Bronchial epithelial cell (primary cell): ENCODE data around the gene MDM2. TPM values are rescaled to one million over a fixed set of nuclear protein-coding genes. Genes with fewer than 3 reads are reported as not detected.

Experiments used
- DNase-seq: peaks from one replicate; pipeline ENCODE4 v3.0.0-alpha.2; 2010; ENCODE audit warnings: low read depth
- FAIRE-seq: peaks from 2 replicates; lab custom pipeline; 2011; peaks lifted over from hg19 to GRCh38; lab: Jason Lieb, UNC
- H3K27me3 ChIP-seq: 2 replicates; pipeline ENCODE4 v1.5.1; 2011; ENCODE audit warnings: low read length; ENCODE audit not compliant: control insufficient read depth, insufficient read depth
- H3K36me3 ChIP-seq: 2 replicates; pipeline ENCODE4 v1.5.1; 2011; ENCODE audit warnings: low read length; ENCODE audit not compliant: control insufficient read depth, insufficient read depth
- H3K4me3 ChIP-seq: 2 replicates; pipeline ENCODE4 v1.5.1; 2011; ENCODE audit warnings: mild to moderate bottlenecking, low read depth, low read length, control low read depth
- total RNA-seq: library from RNA; depleted of rRNA; stranded (reverse); fragments of >200 nt; gene quantifications from 2 replicates; pipeline ENCODE4 v1.2.1, GENCODE V29; 2014
- TF ChIP-seq, protein P1 (sequence below): IDR thresholded peaks from 2 replicates; pipeline ENCODE4 v1.5.1; 2011; ENCODE audit warnings: mild to moderate bottlenecking, moderate library complexity, low read length, control low read depth, inconsistent platforms; ENCODE audit not compliant: insufficient read depth, severe bottlenecking

Gene MDM2
- total RNA-seq, 1 donor from 2014 or later, result 116 TPM

DNA sequence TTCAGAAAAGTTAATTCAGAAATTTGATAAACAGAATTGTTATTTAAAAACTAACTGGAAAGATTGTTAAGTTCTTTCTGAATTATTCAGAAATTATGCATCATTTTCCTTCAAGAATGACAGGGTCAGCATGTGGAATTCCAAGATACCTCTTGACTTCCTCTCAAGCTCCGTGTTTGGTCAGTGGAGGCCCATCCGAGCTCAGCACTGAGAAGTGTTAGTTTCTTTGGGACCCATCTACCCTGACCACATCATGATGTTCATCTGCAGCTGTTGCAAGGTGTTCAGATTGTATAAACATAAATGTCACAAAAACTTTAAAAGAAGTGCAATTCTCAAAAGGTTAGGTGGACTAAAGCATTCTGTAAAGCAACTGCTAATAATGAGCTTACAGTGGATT lies 33.7 kb downstream of the MDM2 start:
- TF ChIP-seq, protein P1, sequence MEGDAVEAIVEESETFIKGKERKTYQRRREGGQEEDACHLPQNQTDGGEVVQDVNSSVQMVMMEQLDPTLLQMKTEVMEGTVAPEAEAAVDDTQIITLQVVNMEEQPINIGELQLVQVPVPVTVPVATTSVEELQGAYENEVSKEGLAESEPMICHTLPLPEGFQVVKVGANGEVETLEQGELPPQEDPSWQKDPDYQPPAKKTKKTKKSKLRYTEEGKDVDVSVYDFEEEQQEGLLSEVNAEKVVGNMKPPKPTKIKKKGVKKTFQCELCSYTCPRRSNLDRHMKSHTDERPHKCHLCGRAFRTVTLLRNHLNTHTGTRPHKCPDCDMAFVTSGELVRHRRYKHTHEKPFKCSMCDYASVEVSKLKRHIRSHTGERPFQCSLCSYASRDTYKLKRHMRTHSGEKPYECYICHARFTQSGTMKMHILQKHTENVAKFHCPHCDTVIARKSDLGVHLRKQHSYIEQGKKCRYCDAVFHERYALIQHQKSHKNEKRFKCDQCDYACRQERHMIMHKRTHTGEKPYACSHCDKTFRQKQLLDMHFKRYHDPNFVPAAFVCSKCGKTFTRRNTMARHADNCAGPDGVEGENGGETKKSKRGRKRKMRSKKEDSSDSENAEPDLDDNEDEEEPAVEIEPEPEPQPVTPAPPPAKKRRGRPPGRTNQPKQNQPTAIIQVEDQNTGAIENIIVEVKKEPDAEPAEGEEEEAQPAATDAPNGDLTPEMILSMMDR, result no peak
- no peak for DNase-seq
- no peak for FAIRE-seq
- H3K36me3 ChIP-seq, result peaks cover 14% of the 10 kb centered on the region
- no peaks in the 10 kb centered on the region for H3K27me3 ChIP-seq
- no peak overlapping the region for H3K4me3 ChIP-seq

DNA sequence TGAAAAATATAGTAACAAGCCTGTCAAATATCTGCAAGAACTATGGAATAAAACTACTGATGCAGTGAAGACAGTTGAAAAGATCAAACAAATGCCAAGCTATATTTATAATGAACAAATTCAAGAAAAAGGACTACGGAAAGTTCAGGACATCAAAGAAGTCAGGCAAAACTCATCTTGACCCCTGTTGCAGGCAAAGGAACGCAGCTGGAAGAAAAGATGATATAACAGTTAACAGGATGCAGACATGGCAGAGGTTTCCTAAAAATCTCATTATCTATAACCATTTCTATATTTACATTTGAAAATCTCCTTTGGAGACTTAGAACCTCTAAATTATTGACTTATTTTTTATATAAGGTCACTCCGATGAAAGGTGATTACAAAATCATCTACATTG lies 34.1 kb downstream of the MDM2 start:
- FAIRE-seq (no peak), DNase-seq (no peak)
- H3K36me3 ChIP-seq, result peaks cover 14% of the 10 kb centered on the region
- no peak overlapping the region for H3K4me3 ChIP-seq
- no peaks in the 10 kb centered on the region for H3K27me3 ChIP-seq
- TF ChIP-seq, protein P1, result no peak

DNA sequence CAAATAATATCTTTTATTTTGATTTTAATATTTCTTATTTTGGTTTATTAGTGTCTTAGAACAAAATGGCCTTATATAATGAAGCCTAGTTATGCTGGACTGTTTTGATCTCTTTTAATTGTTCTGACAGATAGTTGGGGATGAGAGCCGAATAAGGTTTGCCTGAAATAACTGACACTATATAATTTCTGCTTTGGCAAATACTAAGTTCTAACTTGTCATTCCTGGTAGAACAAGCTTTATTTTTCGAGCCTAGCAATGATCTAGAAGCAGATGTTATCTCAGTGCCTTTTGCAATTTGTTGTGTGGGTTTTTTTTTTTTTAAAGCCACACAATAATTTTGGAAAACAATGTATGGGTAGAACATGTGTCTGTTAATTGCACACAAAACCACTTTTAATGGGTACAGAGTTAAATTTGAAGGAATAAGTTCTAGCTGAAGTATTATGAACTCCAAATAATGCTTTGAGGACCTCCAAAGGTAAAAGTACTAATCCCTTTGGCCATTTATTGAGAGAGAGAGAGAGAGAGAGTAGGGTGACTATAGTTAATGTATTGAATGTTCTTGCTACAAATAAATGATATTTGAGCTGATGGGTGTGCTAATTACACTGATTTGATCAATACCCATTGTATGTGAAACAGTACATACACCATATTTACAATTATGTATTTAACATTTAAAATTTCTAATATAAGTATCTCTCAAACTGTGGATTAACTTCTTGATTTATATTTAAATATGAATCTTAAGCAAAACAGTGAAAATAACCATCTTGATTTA lies 35.0 kb downstream of the MDM2 start:
- TF ChIP-seq, protein P1, result no peak
- no peak overlapping the region for H3K4me3 ChIP-seq
- FAIRE-seq (no peak), DNase-seq (no peak)
- no peaks in the 10 kb centered on the region for H3K27me3 ChIP-seq
- peaks cover 12% of the 10 kb centered on the region for H3K36me3 ChIP-seq

DNA sequence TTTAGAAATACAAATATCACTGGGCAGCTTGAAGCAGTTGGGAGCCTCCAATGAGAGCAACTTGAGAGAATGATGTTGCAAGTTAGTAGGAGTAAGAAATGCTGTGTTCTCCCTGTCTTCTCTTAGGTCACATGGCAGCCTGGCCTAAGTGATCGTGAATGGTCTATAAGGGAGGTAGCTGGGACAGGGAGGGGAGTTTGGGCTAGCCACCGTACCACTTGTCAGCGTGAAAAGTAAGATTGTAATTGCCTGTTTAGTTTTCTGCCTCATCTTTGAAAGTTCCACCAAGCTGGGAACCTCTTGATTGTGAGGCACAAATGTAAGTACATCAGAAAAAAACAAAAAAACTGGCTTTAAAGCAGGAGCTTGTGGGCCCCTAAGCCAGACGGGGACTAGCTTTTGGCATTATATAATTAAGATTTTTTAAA lies 36.4 kb downstream of the MDM2 start:
- Histone ChIP-seq H3K36me3 (peaks cover 7% of the 10 kb centered on the region), H3K27me3 (no peaks in the 10 kb centered on the region), H3K4me3 (no peak overlapping the region)
- TF ChIP-seq, protein P1, result no peak
- FAIRE-seq (no peak), DNase-seq (no peak)

DNA sequence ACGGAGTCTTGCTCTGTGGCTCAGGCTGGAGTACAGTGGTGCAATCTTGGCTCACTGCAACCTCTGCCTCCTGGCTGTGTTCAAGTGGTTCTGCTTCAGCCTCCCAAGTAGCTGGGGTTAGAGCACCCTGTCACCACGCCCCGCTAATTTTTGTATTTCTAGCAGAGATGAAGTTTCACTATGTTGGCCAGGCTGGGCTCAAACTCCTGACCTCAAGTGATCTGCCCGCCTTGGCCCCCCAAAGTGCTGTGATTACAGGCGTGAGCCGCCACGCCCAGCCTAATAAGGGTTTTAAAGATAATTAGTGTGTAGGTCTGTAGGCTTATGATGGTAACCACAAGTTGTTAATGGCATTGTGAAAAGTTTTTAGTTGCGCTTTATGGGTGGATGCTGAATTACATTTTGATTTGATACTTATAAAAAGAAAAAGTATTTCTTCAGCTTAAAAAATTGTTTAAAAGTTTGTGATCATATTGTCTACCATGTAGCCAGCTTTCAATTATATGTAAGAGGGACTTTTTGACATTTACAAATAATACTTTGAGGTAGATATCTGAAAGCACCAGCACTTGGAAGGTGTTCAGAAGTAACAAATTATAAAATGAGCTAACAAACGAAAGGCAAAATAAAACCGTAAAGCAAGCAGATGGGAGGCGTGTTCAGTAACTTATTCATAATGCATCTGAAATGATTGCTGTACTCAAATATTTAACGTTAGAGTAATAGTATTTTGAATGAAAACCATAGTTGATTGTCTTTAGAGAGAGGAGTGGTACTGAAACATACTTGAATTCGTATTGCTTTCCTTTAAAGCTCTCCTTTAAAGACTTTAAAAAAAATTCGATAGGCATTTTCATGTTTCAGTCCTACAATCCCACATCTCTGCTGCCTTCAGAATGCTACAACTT lies 37.1 kb downstream of the MDM2 start:
- TF ChIP-seq, protein P1, result no peak
- H3K4me3 ChIP-seq, result no peak overlapping the region
- DNase-seq (no peak), FAIRE-seq (no peak)
- H3K27me3 ChIP-seq, result no peaks in the 10 kb centered on the region
- peaks cover 5% of the 10 kb centered on the region for H3K36me3 ChIP-seq
